Measurements from ENCODE around the gene BABAM2.

DNA sequence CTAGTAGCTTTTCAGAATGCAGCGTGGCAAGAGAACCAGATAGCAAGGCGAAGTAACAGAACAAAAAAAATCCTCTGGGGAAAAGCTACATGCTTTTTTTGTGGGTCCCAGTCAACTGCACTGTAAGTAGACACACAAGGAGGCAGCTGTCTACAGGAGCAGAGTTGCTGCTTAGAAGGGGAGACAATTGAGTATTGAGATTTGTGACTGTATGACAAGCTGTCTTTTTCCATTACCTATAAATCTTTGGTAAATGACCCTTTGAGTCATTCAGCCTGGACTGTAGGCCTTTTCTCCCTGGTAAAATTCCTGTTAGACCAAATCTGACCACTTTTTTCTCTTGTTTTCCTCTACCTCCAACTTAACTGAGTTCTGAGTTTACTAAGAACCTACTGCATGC is 358.0 kb downstream of the BABAM2 start:
- TF ChIP-seq RAD21 (IDR thresholded peaks at IDR 0.05; ENCODE audit: insufficient read depth, low read depth, low read length) (no peak), JUNB (IDR thresholded peaks at IDR 0.05) (no peak)
